ENCODE data around the gene PRG3. TPM values are rescaled to one million over a fixed set of nuclear protein-coding genes. Genes with fewer than 3 reads are reported as not detected.
"Not testable (repeated sequence)": the region's sequence is repeated elsewhere in the genome, so short reads cannot be mapped to it uniquely, and the experiment has no call there.

PRG3 gene
- total and polyA plus RNA-seq, 12 donors = not detected

DNA sequence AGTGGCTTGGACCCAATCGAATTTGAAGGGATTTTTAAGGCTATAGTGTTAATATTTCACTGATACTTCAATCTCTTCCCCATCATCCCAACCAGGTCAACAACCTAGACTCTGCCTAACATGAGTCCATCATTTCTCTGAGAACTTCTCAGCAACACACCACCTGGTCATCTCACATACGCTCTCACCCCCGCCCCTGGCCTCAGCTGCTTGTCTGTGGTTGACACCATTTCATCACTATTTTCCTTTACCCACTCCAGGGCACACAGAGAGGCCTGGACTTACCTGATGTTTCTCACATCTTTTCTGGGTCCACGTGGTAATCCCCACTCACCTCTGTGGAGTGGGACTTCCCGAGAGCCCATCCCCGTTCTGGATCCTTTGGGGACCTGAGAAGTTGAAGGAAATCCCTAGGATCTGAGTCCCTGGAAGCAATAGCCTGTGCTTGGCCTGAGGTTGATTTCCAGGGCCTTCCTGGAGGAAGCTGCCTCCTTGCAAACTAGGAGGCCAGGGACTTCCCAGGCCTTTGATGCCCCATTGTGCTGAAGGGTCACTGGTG lies 39.6 kb downstream of the PRG3 start:
- intact Hi-C loops (cut with DNase I) = loop anchor here (10.0 kb wide), 4 partner anchors 113 to 303 kb away; partner anchors contain the start of gene YPEL4 (in 1 of the 2)
- H3K4me3 ChIP-seq = no peak overlapping the region
- H3K27me3 ChIP-seq = no peaks in the 10 kb centered on the region
- H3K4me1 ChIP-seq (replicated peaks in 1 of 2) = peaks cover 0 to 1% of the 10 kb centered on the region in 2 donors
- DNase-seq = no peak
- H3K9me3 ChIP-seq (replicated peaks in 1 of 3) = no peaks in the 10 kb centered on the region
- WGBS, 4 donors = 65 to 69% (median 68%) methylated on average over 6 of the region's 6 CpGs
- H3K36me3 ChIP-seq (replicated peaks in 1 of 2) = no peaks in the 10 kb centered on the region
- TF ChIP-seq, protein P1, sequence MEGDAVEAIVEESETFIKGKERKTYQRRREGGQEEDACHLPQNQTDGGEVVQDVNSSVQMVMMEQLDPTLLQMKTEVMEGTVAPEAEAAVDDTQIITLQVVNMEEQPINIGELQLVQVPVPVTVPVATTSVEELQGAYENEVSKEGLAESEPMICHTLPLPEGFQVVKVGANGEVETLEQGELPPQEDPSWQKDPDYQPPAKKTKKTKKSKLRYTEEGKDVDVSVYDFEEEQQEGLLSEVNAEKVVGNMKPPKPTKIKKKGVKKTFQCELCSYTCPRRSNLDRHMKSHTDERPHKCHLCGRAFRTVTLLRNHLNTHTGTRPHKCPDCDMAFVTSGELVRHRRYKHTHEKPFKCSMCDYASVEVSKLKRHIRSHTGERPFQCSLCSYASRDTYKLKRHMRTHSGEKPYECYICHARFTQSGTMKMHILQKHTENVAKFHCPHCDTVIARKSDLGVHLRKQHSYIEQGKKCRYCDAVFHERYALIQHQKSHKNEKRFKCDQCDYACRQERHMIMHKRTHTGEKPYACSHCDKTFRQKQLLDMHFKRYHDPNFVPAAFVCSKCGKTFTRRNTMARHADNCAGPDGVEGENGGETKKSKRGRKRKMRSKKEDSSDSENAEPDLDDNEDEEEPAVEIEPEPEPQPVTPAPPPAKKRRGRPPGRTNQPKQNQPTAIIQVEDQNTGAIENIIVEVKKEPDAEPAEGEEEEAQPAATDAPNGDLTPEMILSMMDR (IDR thresholded peaks at IDR 0.05) = no peak
- TF ChIP-seq POLR2A (IDR thresholded peaks at IDR 0.05) = no peak
- H3K27ac ChIP-seq = no peak overlapping the region

DNA sequence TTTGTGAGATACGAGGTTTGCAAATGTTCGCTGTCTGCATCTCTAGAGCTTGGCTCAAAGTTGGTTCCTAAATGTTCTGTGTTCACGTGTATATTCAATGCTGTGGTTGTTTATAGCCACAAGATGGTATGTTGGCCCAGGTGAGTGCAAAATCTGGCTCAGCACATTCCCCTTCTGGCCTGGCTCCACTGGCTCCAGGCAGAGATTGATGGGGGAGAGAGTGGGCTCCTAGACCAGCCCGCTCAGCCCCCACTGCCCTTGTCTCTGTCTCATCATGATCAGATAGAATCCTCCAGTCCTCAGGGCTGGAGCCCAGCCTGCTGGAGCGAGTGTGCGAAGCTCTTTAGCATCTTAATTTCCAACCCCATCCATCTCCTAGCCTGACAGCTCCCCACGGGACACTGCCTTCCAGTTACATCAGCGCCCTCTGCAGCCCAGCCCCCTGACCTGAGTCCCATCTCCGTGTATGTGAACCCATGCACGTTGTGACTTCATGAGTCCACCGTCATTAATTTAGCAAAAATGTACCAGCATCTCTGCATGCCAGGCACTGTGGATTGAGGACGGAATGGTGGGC lies 40.8 kb downstream of the PRG3 start:
- intact Hi-C loops (cut with DNase I) = loop anchor here (10.0 kb wide), 4 partner anchors 115 to 305 kb away; partner anchors contain the start of gene YPEL4 (in 1 of the 2)
- Histone ChIP-seq H3K27me3 (no peaks in the 10 kb centered on the region), H3K4me3 (no peak overlapping the region), H3K9me3 (replicated peaks in 1 of 3) (no peaks in the 10 kb centered on the region), H3K4me1 (replicated peaks in 1 of 2) (peaks cover 0 to 5% of the 10 kb centered on the region in 2 donors), H3K27ac (no peak overlapping the region), H3K36me3 (replicated peaks in 1 of 2) (no peaks in the 10 kb centered on the region)
- peak in 1 of 7 donors; percentile 48 for DNase-seq
- WGBS, 4 donors = 37 to 39% (median 38%) methylated on average over 11 to 12 of the region's 12 CpGs
- TF ChIP-seq, protein P1 (IDR thresholded peaks at IDR 0.05) = peak in 1 of 6 experiments; percentile 11
- TF ChIP-seq POLR2A (IDR thresholded peaks at IDR 0.05) = no peak

GRCh38 chr11:57339328-57339727 lies 41.6 kb downstream of the PRG3 start:
- DNase-seq = no peak
- Histone ChIP-seq H3K27ac (no peak overlapping the region), H3K4me3 (no peak overlapping the region), H3K9me3 (replicated peaks in 1 of 3) (no peaks in the 10 kb centered on the region), H3K36me3 (replicated peaks in 1 of 2) (no peaks in the 10 kb centered on the region), H3K4me1 (replicated peaks in 1 of 2) (peaks cover 0 to 13% of the 10 kb centered on the region in 2 donors), H3K27me3 (no peaks in the 10 kb centered on the region)
- TF ChIP-seq, protein P1 (IDR thresholded peaks at IDR 0.05) = no peak
- TF ChIP-seq POLR2A (IDR thresholded peaks at IDR 0.05) = no peak
- 68 to 84% (median 78%) methylated on average over 5 of the region's 5 CpGs for WGBS, 4 donors
- intact Hi-C loops (cut with DNase I) = no loop called here

DNA sequence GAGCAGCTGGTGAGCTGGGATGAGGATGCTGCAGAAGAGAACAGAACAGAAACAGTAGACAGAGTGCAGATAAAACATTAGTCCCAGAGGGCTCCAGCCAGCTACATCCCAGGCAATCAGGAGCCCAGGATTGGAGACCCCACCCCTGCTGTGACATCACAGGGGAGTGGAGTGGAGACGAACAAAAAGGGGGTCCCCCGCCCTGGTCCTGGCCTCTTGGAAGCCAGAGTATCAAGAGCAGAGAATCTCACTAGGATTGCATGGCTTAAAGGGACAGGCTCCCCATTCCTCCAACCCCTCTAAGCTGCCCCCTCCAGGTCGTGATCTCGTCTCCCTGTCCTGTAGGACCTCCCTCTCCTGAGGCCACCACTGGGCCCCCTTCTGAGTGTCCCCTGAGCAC lies 42.8 kb downstream of the PRG3 start, which contains the start of gene P2RX3:
Gene P2RX3 (plus strand): TSS at position 211 of the 400 bp plus-strand sequence. CDS start 199 bp downstream, outside the sequence.
- Histone ChIP-seq H3K27me3 (no peaks in the 10 kb centered on the region), H3K27ac (no peak within 1 kb of the TSS), H3K4me1 (replicated peaks in 1 of 2) (peaks cover 0 to 13% of the 10 kb centered on the region in 2 donors), H3K9me3 (replicated peaks in 1 of 3) (no peaks in the 10 kb centered on the region), H3K4me3 (no peak within 1 kb of the TSS), H3K36me3 (replicated peaks in 1 of 2) (peaks cover 0 to 10% of the 10 kb centered on the region in 2 donors)
- TF ChIP-seq, protein P1 (IDR thresholded peaks at IDR 0.05) = no peak
- no peak for TF ChIP-seq POLR2A (IDR thresholded peaks at IDR 0.05)
- DNase-seq = no peak
- 30 to 81% (median 44%) methylated on average over 3 to 4 of the region's 4 CpGs for WGBS, 4 donors
- intact Hi-C loops (cut with DNase I) = no loop called here

DNA sequence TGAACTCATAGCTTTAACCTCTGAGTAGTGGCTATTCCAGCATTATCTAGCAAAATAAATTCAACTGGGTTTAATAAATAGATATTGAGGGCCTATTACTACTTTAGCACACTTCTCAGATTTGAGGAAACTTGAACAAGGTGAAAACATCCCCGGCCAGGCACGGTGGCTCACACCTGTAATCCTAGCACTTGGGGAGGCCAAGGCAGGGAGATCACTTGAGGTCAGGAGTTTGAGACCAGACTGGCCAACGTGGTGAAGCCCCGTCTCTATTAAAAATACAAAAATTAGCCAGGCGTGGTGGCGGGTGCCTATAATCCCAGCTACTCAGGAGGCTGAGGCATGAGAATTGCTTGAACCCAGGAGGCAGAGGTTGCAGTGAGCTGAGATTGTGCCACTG lies 44.1 kb downstream of the PRG3 start:
- H3K27me3 ChIP-seq; H3K9me3 ChIP-seq (replicated peaks in 1 of 3); H3K27ac ChIP-seq; DNase-seq; intact Hi-C loops (cut with DNase I); H3K4me3 ChIP-seq: not testable (repeated sequence)
- Histone ChIP-seq H3K36me3 (replicated peaks in 1 of 2) (peaks cover 0 to 22% of the 10 kb centered on the region in 2 donors), H3K4me1 (replicated peaks in 1 of 2) (peaks cover 0 to 13% of the 10 kb centered on the region in 2 donors)
- 90 to 93% (median 90%) methylated on average over 6 of the region's 6 CpGs for WGBS, 4 donors
